ENCODE data around the gene NET1. TPM values are rescaled to one million over a fixed set of nuclear protein-coding genes. Genes with fewer than 3 reads are reported as not detected.

Gene NET1
- total and polyA plus RNA-seq, 2 experiments from 2014 or later, result 62.5 to 96.4 TPM

DNA sequence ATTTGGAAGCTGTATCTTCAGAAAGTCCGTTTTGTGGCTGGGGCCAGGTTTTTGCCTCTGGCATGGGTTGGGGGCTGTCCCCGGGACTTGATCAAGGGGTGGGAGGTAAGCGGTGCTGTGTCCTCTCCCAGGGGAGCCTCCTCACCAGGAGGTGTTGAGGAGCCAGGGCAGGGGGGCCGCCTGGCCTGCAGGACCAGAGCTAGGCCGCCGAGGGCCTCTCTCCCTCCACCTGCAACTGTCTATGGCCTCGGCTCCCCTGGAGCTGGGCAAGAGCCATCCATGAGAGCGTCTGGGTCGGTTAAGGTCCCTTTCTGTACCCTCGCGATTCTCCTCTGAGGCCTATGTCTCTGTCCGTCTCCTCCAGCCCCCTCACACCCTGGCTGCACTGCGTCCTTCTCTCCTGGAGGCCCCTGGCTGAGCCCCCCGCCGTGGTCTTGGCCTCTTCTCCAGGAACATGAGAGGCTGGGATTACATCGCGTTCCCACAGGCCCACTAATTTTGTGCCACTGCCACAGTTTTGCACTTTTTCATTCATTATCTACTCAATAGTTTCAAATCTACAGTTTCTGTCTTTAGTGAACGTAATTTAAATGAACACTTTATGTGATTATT lies 66.4 kb downstream of the NET1 start:
- WGBS (ENCODE audit: low lambda C conversion rate, missing lambda C conversion rate), result 86% methylated on average over 17 of the region's 18 CpGs
- no peaks in the 10 kb centered on the region for H4K20me1 ChIP-seq (ENCODE audit: insufficient read depth, poor library complexity, severe bottlenecking)
- peaks cover 10% of the 10 kb centered on the region for H3K4me1 ChIP-seq (ENCODE audit: insufficient read depth)
- no peak overlapping the region for H2AFZ ChIP-seq
- peak overlapping the region; percentile 42 for H3K27ac ChIP-seq
- no peaks in the 10 kb centered on the region for H3K36me3 ChIP-seq (replicated peaks; ENCODE audit: insufficient read depth, low read depth)
- H3K9me2 ChIP-seq (replicated peaks; ENCODE audit: insufficient read depth), result no peaks in the 10 kb centered on the region
- H3K79me2 ChIP-seq, result no peaks in the 10 kb centered on the region
- H3K4me3 ChIP-seq, result no peak overlapping the region
- TF ChIP-seq EZH2 (IDR thresholded peaks at IDR 0.05; ENCODE audit: borderline replicate concordance), result no peak
- no peak for TF ChIP-seq EZH2phosphoT487 (IDR thresholded peaks at IDR 0.05; ENCODE audit: low read depth, severe bottlenecking, unreplicated experiment)
- TF ChIP-seq, protein P1, sequence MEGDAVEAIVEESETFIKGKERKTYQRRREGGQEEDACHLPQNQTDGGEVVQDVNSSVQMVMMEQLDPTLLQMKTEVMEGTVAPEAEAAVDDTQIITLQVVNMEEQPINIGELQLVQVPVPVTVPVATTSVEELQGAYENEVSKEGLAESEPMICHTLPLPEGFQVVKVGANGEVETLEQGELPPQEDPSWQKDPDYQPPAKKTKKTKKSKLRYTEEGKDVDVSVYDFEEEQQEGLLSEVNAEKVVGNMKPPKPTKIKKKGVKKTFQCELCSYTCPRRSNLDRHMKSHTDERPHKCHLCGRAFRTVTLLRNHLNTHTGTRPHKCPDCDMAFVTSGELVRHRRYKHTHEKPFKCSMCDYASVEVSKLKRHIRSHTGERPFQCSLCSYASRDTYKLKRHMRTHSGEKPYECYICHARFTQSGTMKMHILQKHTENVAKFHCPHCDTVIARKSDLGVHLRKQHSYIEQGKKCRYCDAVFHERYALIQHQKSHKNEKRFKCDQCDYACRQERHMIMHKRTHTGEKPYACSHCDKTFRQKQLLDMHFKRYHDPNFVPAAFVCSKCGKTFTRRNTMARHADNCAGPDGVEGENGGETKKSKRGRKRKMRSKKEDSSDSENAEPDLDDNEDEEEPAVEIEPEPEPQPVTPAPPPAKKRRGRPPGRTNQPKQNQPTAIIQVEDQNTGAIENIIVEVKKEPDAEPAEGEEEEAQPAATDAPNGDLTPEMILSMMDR (IDR thresholded peaks at IDR 0.05; ENCODE audit: poor library complexity), result no peak
- DNase-seq (ENCODE audit: low spot score), result no peak
- H3K9me3 ChIP-seq (ENCODE audit: low read depth), result no peaks in the 10 kb centered on the region
- no peaks in the 10 kb centered on the region for H3K27me3 ChIP-seq
- no peak overlapping the region for H3K4me2 ChIP-seq

- Histone ChIP-seq H3K36me3 (replicated peaks; ENCODE audit: insufficient read depth, low read depth) (no peaks in the 10 kb centered on the region), H3K9me3 (ENCODE audit: low read depth) (no peaks in the 10 kb centered on the region), H3K79me2 (no peaks in the 10 kb centered on the region), H3K4me2 (no peak overlapping the region), H3K4me1 (ENCODE audit: insufficient read depth) (peaks cover 10% of the 10 kb centered on the region), H4K20me1 (ENCODE audit: insufficient read depth, poor library complexity, severe bottlenecking) (no peaks in the 10 kb centered on the region), H3K4me3 (no peak overlapping the region), H2AFZ (no peak overlapping the region), H3K27ac (peak overlapping the region; percentile 42), H3K27me3 (no peaks in the 10 kb centered on the region), H3K9me2 (replicated peaks; ENCODE audit: insufficient read depth) (no peaks in the 10 kb centered on the region)
- TF ChIP-seq, protein P1 (IDR thresholded peaks at IDR 0.05; ENCODE audit: poor library complexity), result no peak
- no peak for TF ChIP-seq EZH2 (IDR thresholded peaks at IDR 0.05; ENCODE audit: borderline replicate concordance)
- TF ChIP-seq EZH2phosphoT487 (IDR thresholded peaks at IDR 0.05; ENCODE audit: low read depth, severe bottlenecking, unreplicated experiment), result no peak
- no peak for DNase-seq (ENCODE audit: low spot score)
- WGBS (ENCODE audit: low lambda C conversion rate, missing lambda C conversion rate), result 82% methylated on average over 14 of the region's 14 CpGs
Observed at GRCh38 chr10:5479481-5480161, 67.3 kb downstream of the NET1 start.

- Histone ChIP-seq H3K4me1 (ENCODE audit: insufficient read depth) (peaks cover 10% of the 10 kb centered on the region), H3K27me3 (no peaks in the 10 kb centered on the region), H3K27ac (no peak overlapping the region), H3K9me3 (ENCODE audit: low read depth) (no peaks in the 10 kb centered on the region), H3K4me2 (no peak overlapping the region), H3K4me3 (no peak overlapping the region), H3K9me2 (replicated peaks; ENCODE audit: insufficient read depth) (no peaks in the 10 kb centered on the region), H3K79me2 (no peaks in the 10 kb centered on the region), H3K36me3 (replicated peaks; ENCODE audit: insufficient read depth, low read depth) (no peaks in the 10 kb centered on the region), H2AFZ (no peak overlapping the region), H4K20me1 (ENCODE audit: insufficient read depth, poor library complexity, severe bottlenecking) (no peaks in the 10 kb centered on the region)
- WGBS (ENCODE audit: low lambda C conversion rate, missing lambda C conversion rate), result 87% methylated on average over 20 of the region's 21 CpGs
- DNase-seq (ENCODE audit: low spot score), result no peak
- TF ChIP-seq, protein P1 (IDR thresholded peaks at IDR 0.05; ENCODE audit: poor library complexity), result no peak
- TF ChIP-seq EZH2 (IDR thresholded peaks at IDR 0.05; ENCODE audit: borderline replicate concordance) (no peak), EZH2phosphoT487 (IDR thresholded peaks at IDR 0.05; ENCODE audit: low read depth, severe bottlenecking, unreplicated experiment) (no peak)
Observed at GRCh38 chr10:5480162-5480941, 68.0 kb downstream of the NET1 start.
